ENCODE measurements around the gene DENND1A. TPM values are rescaled to one million over a fixed set of nuclear protein-coding genes. Genes with fewer than 3 reads are reported as not detected.

DENND1A gene
- total and polyA plus RNA-seq, 2 experiments from 2014 or later: 13.1 to 28.7 TPM

DNA sequence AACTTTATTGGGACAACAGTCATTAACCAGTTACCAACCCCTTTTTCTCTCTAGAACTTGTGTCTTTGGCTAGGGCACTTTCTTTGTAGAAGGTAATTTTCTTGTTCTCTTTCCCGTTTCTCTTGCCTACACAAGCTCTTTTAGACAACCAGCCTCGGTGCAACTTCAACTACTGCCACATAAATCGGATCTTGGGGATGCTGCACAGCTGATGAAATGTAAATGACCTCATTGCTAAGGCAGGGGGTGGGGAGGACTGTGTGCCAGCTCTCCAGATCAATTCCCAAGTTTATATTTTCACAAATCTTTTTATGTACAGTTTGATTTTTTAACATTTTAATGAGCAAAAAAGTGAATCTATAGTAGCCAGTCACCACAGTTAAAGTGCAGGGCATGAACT, 157.6 kb downstream of the DENND1A start:
- no peak overlapping the region for H3K4me2 ChIP-seq
- Mint-ChIP-seq H3K4me3 (no peak overlapping the region), H3K9me3 (no peaks in the 10 kb centered on the region), H3K36me3 (ENCODE audit: low read depth) (no peaks in the 10 kb centered on the region), H3K27me3 (ENCODE audit: insufficient read depth, low read depth, poor library complexity) (peaks cover 2% of the 10 kb centered on the region), H3K27ac (no peak overlapping the region), H3K4me1 (peaks cover 44% of the 10 kb centered on the region)
- no peaks in the 10 kb centered on the region for H3K9me2 ChIP-seq (ENCODE audit: insufficient read depth)
- H4K20me1 ChIP-seq (replicated peaks; ENCODE audit: insufficient read depth): 0 out of 2 replicates have a peak, but pooled peaks cover 2% of the 10 kb centered on the region
- H3K27me3 ChIP-seq (ENCODE audit: insufficient read depth): no peaks in the 10 kb centered on the region
- H3K27ac ChIP-seq (ENCODE audit: low read depth): no peak overlapping the region
- H3K36me3 ChIP-seq (ENCODE audit: insufficient read depth): no peaks in the 10 kb centered on the region
- no peak overlapping the region for H3K4me3 ChIP-seq
- no peak for TF ChIP-seq ZNF114 (CRISPR knock-in tag; IDR thresholded peaks at IDR 0.05)
- TF ChIP-seq, protein P1, sequence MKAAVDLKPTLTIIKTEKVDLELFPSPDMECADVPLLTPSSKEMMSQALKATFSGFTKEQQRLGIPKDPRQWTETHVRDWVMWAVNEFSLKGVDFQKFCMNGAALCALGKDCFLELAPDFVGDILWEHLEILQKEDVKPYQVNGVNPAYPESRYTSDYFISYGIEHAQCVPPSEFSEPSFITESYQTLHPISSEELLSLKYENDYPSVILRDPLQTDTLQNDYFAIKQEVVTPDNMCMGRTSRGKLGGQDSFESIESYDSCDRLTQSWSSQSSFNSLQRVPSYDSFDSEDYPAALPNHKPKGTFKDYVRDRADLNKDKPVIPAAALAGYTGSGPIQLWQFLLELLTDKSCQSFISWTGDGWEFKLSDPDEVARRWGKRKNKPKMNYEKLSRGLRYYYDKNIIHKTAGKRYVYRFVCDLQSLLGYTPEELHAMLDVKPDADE (IDR thresholded peaks at IDR 0.05): no peak
- no peak for TF ChIP-seq ZNF331 (CRISPR knock-in tag; IDR thresholded peaks at IDR 0.05; ENCODE audit: low read depth)
- TF ChIP-seq EZH2 (IDR thresholded peaks at IDR 0.05; ENCODE audit: low read depth, unreplicated experiment): no peak
- no peak for TF ChIP-seq STAT1 (IDR thresholded peaks at IDR 0.05; ENCODE audit: unreplicated experiment)
- peaks cover 21% of the 10 kb centered on the region for H3K4me1 ChIP-seq (ENCODE audit: insufficient read depth)
- no peak for ATAC-seq
- H3F3A ChIP-seq (replicated peaks; ENCODE audit: low read depth): no peaks in the 10 kb centered on the region
- H2AFZ ChIP-seq: no peak overlapping the region
- 0 out of 2 replicates have a peak, but pooled peaks cover 2% of the 10 kb centered on the region for H3K79me2 ChIP-seq (replicated peaks; ENCODE audit: insufficient read depth)
- DNase-seq (ENCODE audit: low spot score): no peak

DNA sequence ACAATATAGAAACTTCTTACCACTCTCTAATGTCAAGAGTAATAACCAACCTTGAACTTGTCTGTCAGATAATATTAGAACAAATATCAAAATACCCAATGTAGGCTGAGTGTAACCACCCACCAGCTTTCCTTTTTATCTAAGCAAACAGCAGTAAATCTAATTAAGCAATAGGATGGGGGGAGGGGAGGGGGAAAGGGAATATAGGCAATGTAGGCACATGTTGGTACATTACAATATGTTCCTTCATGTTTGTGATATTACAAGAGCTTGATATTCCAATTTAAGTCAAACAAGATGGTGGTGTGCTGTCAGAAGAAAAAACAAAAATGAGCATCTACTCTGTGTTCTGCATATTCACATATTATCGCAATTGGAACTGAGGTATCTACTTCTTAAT, 158.2 kb downstream of the DENND1A start:
- peaks cover 2% of the 10 kb centered on the region for H3K27me3 Mint-ChIP-seq (ENCODE audit: insufficient read depth, low read depth, poor library complexity)
- H3K27ac Mint-ChIP-seq: no peak overlapping the region
- Histone ChIP-seq H3K36me3 (ENCODE audit: insufficient read depth) (no peaks in the 10 kb centered on the region), H3F3A (replicated peaks; ENCODE audit: low read depth) (no peaks in the 10 kb centered on the region), H4K20me1 (replicated peaks; ENCODE audit: insufficient read depth) (0 out of 2 replicates have a peak, but pooled peaks cover 2% of the 10 kb centered on the region), H3K4me1 (ENCODE audit: insufficient read depth) (peaks cover 21% of the 10 kb centered on the region), H2AFZ (no peak overlapping the region), H3K27me3 (ENCODE audit: insufficient read depth) (no peaks in the 10 kb centered on the region), H3K4me2 (no peak overlapping the region), H3K27ac (ENCODE audit: low read depth) (no peak overlapping the region), H3K4me3 (no peak overlapping the region), H3K79me2 (replicated peaks; ENCODE audit: insufficient read depth) (0 out of 2 replicates have a peak, but pooled peaks cover 2% of the 10 kb centered on the region), H3K9me2 (ENCODE audit: insufficient read depth) (no peaks in the 10 kb centered on the region)
- H3K4me1 Mint-ChIP-seq: peaks cover 39% of the 10 kb centered on the region
- H3K4me3 Mint-ChIP-seq: no peak overlapping the region
- no peaks in the 10 kb centered on the region for H3K36me3 Mint-ChIP-seq (ENCODE audit: low read depth)
- H3K9me3 Mint-ChIP-seq: no peaks in the 10 kb centered on the region
- DNase-seq (ENCODE audit: low spot score) (no peak), ATAC-seq (no peak)
- no peak for TF ChIP-seq ZNF114 (CRISPR knock-in tag; IDR thresholded peaks at IDR 0.05)
- no peak for TF ChIP-seq EZH2phosphoT487 (IDR thresholded peaks at IDR 0.05; ENCODE audit: unreplicated experiment)
- TF ChIP-seq, protein P2, sequence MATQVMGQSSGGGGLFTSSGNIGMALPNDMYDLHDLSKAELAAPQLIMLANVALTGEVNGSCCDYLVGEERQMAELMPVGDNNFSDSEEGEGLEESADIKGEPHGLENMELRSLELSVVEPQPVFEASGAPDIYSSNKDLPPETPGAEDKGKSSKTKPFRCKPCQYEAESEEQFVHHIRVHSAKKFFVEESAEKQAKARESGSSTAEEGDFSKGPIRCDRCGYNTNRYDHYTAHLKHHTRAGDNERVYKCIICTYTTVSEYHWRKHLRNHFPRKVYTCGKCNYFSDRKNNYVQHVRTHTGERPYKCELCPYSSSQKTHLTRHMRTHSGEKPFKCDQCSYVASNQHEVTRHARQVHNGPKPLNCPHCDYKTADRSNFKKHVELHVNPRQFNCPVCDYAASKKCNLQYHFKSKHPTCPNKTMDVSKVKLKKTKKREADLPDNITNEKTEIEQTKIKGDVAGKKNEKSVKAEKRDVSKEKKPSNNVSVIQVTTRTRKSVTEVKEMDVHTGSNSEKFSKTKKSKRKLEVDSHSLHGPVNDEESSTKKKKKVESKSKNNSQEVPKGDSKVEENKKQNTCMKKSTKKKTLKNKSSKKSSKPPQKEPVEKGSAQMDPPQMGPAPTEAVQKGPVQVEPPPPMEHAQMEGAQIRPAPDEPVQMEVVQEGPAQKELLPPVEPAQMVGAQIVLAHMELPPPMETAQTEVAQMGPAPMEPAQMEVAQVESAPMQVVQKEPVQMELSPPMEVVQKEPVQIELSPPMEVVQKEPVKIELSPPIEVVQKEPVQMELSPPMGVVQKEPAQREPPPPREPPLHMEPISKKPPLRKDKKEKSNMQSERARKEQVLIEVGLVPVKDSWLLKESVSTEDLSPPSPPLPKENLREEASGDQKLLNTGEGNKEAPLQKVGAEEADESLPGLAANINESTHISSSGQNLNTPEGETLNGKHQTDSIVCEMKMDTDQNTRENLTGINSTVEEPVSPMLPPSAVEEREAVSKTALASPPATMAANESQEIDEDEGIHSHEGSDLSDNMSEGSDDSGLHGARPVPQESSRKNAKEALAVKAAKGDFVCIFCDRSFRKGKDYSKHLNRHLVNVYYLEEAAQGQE (IDR thresholded peaks at IDR 0.05; ENCODE audit: unreplicated experiment): no peak
- TF ChIP-seq ZNF331 (CRISPR knock-in tag; IDR thresholded peaks at IDR 0.05; ENCODE audit: low read depth): no peak
- TF ChIP-seq, protein P1 (IDR thresholded peaks at IDR 0.05): no peak
- no peak for TF ChIP-seq STAT1 (IDR thresholded peaks at IDR 0.05; ENCODE audit: unreplicated experiment)
- TF ChIP-seq EZH2 (IDR thresholded peaks at IDR 0.05; ENCODE audit: low read depth, unreplicated experiment): no peak
- no peak for TF ChIP-seq NANOG (IDR thresholded peaks at IDR 0.05; ENCODE audit: borderline replicate concordance)
- TF ChIP-seq, protein P3, sequence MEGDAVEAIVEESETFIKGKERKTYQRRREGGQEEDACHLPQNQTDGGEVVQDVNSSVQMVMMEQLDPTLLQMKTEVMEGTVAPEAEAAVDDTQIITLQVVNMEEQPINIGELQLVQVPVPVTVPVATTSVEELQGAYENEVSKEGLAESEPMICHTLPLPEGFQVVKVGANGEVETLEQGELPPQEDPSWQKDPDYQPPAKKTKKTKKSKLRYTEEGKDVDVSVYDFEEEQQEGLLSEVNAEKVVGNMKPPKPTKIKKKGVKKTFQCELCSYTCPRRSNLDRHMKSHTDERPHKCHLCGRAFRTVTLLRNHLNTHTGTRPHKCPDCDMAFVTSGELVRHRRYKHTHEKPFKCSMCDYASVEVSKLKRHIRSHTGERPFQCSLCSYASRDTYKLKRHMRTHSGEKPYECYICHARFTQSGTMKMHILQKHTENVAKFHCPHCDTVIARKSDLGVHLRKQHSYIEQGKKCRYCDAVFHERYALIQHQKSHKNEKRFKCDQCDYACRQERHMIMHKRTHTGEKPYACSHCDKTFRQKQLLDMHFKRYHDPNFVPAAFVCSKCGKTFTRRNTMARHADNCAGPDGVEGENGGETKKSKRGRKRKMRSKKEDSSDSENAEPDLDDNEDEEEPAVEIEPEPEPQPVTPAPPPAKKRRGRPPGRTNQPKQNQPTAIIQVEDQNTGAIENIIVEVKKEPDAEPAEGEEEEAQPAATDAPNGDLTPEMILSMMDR (conservative IDR thresholded peaks at IDR 0.05; ENCODE audit: low read depth in 2 of 2): no peak
- no peak for TF ChIP-seq POLR2AphosphoS5 (IDR thresholded peaks at IDR 0.05; ENCODE audit: low read depth)
- no peak for TF ChIP-seq CREB1 (CRISPR knock-in tag; IDR thresholded peaks at IDR 0.05; ENCODE audit: low read depth)
- no peak for TF ChIP-seq JUNB (IDR thresholded peaks at IDR 0.05; ENCODE audit: unreplicated experiment)
